VCaP (cell line): ENCODE results near the gene RPL38.

Experiments used
- H3K27ac ChIP-seq: fragments of 450-650 bp; 2 replicates; pipeline ENCODE4 v1.5.1; 2017
- CTCF ChIP-seq: fragments of 450-650 bp; conservative IDR thresholded peaks from 2 replicates; pipeline ENCODE4 v1.5.1; 2017; ENCODE audit warnings: mild to moderate bottlenecking, moderate library complexity

Gene RPL38

GRCh38 chr17:74210191-74211140 is 7.0 kb downstream of the RPL38 start:
- H3K27ac ChIP-seq, result peak overlapping the region; percentile 86
- TF ChIP-seq CTCF, result peak; percentile 97

- 0 out of 2 replicates have a peak overlapping the region, but pooled peaks have one; percentile 86 for H3K27ac ChIP-seq
- no peak for TF ChIP-seq CTCF
Observed at GRCh38 chr17:74211141-74211911, 7.8 kb downstream of the RPL38 start.

GRCh38 chr17:74211912-74212208 is 8.4 kb downstream of the RPL38 start:
- no peak overlapping the region for H3K27ac ChIP-seq
- no peak for TF ChIP-seq CTCF

- H3K27ac ChIP-seq, result peak overlapping the region; percentile 62
- TF ChIP-seq CTCF, result no peak
Observed at GRCh38 chr17:74212209-74212912, 8.9 kb downstream of the RPL38 start.

GRCh38 chr17:74212913-74213791 is 9.7 kb downstream of the RPL38 start, which contains the start of gene TTYH2:
TSS of gene TTYH2 (plus strand) at chr17:74213571. CDS start at chr17:74213588, 17 bp downstream.
- peak within 1 kb of the TSS; percentile 62 for H3K27ac ChIP-seq
- 0 out of 2 replicates have a peak, but pooled peaks have one; percentile 7 for TF ChIP-seq CTCF

- H3K27ac ChIP-seq, result peak overlapping the region; percentile 62
- no peak for TF ChIP-seq CTCF
Observed at GRCh38 chr17:74213861-74214391, 10.4 kb downstream of the RPL38 start.
